Activated CD8-positive, alpha-beta memory T cell treated with anti-CD3 and anti-CD28 coated beads for 24 hours (primary cell): Measurements from ENCODE around the gene SPACDR.
"Not testable (repeated sequence)": the region's sequence is repeated elsewhere in the genome, so short reads cannot be mapped to it uniquely, and the experiment has no call there.

ENCODE experiments used
- DNase-seq: peaks from one replicate; pipeline ENCODE4 v3.0.0-alpha.2; 2020

The SPACDR gene

DNA sequence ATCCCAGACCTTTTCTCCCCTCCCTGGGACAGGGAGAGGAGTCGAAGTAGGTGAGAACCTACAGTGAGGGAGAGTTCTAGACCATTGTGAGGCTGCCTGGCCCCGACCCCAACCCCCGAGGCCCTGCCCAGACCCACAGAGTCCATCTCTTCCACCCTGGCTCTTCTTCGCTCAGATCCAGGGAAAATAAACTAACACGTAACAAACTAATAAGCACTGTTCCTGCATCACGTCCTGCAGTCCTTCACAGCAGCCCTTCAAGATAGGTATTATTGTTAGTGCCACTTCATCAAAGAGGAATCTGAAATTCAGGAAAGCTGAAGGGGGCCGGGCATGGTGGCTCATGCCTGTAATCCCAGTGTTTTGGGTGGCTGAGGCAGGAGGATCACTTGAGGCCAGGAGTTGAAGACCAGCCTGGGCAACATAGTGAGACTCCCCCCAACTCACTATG, at the start of gene SPACDR:
TSS of gene SPACDR (minus strand) at position 51 of the 451 bp plus-strand sequence. CDS start 235 bp downstream, outside the sequence.
- DNase-seq, result no peak

DNA sequence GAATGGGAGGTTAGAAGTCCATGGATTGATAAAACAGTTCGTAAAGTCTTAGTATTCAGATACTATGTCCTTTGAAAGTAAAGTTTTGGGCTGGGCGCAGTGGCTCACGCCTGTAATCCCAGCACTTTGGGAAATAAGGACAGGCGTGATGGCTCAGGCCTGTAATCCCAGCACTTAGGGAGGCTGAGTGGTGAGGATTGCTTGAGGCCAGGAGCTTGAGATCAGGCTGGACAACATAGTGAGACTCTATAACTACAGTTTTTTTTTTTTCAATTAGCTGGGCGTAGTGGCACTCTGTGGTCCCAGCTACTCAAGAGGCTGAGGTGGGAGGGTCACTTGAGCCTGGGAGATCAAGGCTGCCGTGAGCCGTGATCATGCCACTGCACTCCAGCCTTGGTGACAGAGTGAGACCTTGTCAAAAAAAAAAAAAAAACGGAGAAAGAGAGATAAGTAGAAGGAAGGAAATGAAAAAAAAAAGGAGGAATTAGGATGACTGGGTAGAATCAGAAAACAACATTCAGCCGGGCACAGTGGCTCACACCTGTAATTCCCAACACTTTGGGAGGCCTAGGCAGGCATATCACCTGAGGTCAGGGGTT, 49.3 kb upstream of the SPACDR start:
- no peak for DNase-seq

- no peak for DNase-seq
These were observed 46.6 kb upstream of the SPACDR start for GRCh38 chr7:100510437-100511239.

DNA sequence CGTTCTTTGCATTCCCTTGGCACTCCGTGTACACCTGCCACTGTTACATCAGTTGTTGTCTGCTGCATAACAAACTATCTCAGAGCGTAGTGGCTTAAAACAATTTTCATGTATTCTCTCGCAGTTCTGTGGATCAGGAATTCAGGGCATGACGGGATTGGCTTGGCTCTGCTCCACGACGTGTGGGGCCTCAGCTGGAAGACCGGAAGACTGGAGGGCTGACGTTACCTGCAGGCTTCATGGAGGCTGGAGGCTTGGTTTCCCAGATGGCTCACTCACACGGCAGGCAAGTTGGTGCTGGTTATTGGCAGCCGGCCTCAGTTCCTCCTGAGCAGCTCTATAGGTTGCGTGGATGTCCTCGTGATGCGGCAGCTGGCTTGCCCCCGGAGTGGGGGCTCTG, 45.2 kb upstream of the SPACDR start:
- no peak for DNase-seq

DNA sequence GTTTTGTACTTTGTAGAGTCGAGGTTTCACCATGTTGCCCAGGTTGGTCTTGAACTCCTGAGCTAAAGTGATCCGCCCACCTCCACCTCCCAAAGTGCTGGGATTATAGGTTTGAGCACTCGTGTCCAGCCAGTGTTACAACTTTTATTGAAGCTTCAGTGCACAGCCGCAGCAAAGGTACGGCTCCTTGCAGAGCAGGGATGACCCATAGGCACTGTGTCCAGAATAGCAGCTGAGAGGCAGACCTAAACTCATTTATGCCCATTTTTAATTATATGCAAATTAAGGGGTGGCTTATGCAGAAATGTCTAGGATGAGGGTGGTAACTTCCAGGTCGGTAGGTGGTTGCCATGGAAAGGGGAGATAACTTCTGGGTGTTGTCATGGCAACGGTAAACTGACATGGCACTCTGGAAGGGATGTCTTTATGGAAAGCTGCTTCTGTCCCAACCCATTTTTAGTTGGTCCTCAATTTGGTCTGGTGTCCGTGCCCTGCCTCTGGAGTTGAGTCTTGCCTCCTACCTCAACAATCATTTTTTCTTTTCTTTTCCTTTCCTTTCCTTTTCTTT, 42.4 kb upstream of the SPACDR start:
- DNase-seq, result no peak

- DNase-seq, result no peak
These were observed 41.0 kb upstream of the SPACDR start for GRCh38 chr7:100504887-100505611.

GRCh38 chr7:100504031-100504430, 40.0 kb upstream of the SPACDR start:
- not testable (repeated sequence) for DNase-seq

- DNase-seq, result not testable (repeated sequence)
These were observed 36.7 kb upstream of the SPACDR start for GRCh38 chr7:100500743-100501142.

DNA sequence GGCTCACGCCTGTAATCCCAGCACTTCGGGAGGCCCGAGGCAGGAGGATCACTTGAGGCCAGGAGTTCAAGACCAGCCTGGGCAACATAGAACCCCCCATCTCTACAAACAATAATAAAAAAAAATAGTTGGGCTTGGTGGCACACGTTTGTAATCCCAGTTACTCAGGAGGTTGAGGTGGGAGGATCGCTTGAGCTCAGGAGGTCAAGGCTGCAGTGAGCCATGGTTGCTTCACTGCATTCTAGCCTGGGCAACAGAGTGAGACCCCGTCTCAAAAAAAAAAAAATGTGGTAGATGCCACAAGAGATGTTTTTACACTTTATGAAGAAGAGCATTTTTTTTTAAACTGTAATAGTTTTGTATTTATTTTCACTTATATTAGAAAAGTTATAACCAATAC, 32.4 kb upstream of the SPACDR start:
- DNase-seq, result no peak

GRCh38 chr7:100493476-100494264, 29.6 kb upstream of the SPACDR start:
- DNase-seq, result peak; percentile 84

DNA sequence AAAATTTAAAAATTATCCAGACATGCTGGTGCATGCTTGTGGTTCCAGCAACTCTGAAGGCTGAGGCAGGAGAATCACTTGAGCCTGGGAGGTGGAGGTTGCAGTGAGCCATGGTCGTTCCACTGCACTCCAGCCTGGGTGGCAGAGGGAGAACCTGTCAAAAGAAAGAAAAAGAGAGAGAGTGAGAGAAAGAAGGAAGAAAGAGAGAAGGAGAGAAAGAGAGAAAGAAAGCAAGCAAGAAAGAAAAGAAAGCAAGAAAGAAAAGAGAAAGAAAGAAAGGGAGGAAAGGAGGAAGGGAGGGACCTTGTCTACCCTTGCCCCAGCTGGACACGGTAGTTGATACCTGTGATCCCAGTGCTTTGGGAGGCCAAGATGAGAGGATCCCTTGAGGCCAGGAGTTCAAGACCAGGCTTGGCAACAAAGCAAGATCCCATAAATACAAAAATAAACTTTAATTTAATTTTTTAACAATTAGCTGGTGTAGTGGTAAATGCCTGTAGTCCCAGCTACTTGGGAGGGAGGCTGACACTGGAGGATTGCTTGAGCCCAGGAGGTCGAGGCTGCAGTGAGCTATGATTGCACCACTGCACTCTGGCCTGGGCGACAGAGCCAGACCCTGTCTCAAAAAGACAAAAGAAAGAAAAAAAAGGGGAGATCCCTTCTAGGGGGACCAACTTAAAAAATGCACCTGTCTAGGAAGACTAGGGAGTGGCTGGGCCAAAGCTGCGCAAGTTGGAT, 28.8 kb upstream of the SPACDR start:
- no peak for DNase-seq

GRCh38 chr7:100491192-100491578, 27.1 kb upstream of the SPACDR start:
- DNase-seq, result no peak

GRCh38 chr7:100490483-100491191, 26.6 kb upstream of the SPACDR start:
- no peak for DNase-seq

- DNase-seq, result no peak
These were observed 25.8 kb upstream of the SPACDR start for GRCh38 chr7:100489824-100490223.

- no peak for DNase-seq
These were observed 25.1 kb upstream of the SPACDR start for GRCh38 chr7:100489121-100489520.

- DNase-seq, result no peak
These were observed 24.5 kb upstream of the SPACDR start for GRCh38 chr7:100488333-100489095.

DNA sequence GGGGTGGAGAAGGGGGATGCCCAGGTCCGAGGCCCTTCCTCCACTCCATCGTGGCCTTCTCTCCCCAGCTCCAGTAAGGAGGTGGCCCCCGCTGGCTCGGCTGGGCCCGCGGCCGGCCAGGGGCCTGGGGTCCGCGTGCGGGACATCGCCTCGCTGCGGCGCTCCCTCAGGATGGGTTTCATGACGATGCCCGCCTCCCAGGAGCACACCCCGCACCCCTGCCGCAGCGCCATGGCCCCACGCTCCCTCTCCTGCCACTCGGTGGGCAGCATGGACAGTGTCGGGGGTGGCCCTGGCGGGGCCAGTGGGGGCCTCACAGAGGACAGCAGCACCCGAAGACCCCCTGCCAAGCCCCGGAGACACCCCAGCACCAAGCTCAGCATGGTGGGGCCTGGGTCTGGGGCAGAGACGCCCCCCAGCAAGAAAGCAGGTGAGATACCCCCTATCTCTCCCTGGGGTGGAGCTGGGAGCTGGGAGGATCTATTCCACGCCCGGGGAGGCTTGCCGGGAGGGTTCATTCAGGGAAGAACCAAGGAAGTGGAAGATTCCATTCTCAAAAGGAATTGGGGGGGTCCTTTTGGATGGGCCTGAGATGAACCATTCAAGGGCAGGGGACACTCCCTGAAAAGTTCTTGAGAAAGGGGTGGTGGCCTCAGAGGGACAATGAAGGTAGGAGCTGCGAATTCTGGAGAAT, 22.8 kb upstream of the SPACDR start:
- DNase-seq, result no peak

DNA sequence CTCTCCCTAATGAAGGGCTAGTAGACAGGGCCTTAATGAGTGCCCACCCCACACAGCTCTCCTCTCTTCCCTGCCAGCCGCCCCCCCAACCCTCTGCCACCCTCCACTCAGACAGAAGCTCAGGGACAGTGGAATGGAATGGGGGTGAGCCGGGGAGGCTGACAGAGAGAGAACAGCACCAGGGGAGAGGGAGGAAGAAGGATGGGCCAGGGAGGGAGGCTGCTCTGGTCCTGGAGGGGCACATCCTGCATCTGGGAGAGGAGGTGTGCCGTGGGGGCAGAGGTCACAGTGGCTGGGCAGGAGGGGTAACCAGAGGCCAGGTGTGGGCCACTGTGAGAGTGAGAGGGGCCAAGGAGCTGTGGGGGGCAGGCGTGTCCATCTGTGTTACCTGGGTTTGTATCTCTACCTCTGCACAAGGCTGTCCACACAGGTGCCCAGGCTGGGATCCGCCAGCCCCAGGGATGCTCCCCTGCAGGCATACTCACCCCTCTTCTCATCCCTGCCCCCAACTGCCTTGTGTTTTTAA, 22.1 kb upstream of the SPACDR start:
- DNase-seq, result no peak

DNA sequence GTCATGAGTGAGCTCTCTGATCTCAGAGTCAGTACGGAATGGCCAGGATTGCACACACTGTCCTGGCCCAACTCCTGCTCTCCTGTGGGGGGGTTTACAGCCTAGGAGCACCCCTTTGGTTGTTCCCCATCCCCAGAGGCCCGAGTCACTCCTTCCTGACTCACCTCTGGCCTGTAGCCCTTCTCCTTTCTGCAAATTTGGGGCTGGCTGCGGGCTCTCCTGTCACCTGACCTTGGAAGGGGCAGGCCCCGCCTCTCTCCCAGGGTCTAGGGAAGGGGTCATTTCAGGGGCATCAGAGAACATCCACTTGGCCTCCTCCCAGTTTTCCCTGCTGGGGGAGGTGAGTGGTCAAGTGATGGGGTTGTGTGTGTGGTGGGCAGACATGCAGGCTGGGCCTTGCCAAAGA, 21.4 kb upstream of the SPACDR start:
- no peak for DNase-seq

- no peak for DNase-seq
These were observed 20.6 kb upstream of the SPACDR start for GRCh38 chr7:100484673-100485045.
